ENCODE measurements around the gene CDK12. TPM values are rescaled to one million over a fixed set of nuclear protein-coding genes. Genes with fewer than 3 reads are reported as not detected.

CDK12 gene
- total RNA-seq, 2 experiments from 2014 or later = 61.4 to 61.9 TPM

DNA sequence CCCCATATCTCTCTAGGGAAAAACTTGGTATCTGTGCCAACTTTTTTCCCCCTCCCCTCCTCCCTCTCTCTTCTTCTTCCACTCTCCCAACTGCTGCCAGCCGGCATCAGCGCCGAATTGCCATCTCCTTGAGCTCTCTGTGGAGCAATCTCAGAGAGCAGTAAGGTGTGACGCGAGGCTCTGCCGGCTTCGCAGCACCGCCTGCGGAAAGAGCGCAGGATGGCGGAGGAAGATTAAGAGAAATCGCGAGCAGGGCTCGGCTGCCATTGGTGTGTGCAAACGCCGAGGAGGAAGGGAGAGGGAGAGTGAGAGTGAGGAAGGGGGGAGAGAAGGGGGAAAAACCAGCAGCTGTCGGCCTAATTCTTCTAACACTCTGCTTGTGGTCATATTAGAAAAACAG is 102.2 kb downstream of the CDK12 start:
- ChIA-PET POLR2A (no interaction called here), CTCF (interaction anchor here (2.4 kb wide), 1 partner anchor 16 kb away, joined by 10 read pairs; no protein-coding TSS in a partner anchor)
- H3K4me1 Mint-ChIP-seq (ENCODE audit: low read depth) = no peaks in the 10 kb centered on the region
- H3K36me3 Mint-ChIP-seq (ENCODE audit: low read depth) = peaks cover 22% of the 10 kb centered on the region
- no peak overlapping the region for H3K4me3 Mint-ChIP-seq
- TF ChIP-seq, protein P1, sequence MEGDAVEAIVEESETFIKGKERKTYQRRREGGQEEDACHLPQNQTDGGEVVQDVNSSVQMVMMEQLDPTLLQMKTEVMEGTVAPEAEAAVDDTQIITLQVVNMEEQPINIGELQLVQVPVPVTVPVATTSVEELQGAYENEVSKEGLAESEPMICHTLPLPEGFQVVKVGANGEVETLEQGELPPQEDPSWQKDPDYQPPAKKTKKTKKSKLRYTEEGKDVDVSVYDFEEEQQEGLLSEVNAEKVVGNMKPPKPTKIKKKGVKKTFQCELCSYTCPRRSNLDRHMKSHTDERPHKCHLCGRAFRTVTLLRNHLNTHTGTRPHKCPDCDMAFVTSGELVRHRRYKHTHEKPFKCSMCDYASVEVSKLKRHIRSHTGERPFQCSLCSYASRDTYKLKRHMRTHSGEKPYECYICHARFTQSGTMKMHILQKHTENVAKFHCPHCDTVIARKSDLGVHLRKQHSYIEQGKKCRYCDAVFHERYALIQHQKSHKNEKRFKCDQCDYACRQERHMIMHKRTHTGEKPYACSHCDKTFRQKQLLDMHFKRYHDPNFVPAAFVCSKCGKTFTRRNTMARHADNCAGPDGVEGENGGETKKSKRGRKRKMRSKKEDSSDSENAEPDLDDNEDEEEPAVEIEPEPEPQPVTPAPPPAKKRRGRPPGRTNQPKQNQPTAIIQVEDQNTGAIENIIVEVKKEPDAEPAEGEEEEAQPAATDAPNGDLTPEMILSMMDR (IDR thresholded peaks at IDR 0.05) = no peak
- H3K9me3 Mint-ChIP-seq = no peaks in the 10 kb centered on the region
- no peak for ATAC-seq
- intact Hi-C loops (cut with micrococcal nuclease) = no loop called here
- no peak for DNase-seq
- H3K27ac Mint-ChIP-seq = no peak overlapping the region
- H3K27me3 Mint-ChIP-seq = no peaks in the 10 kb centered on the region

- DNase-seq (no peak), ATAC-seq (no peak)
- no peaks in the 10 kb centered on the region for H3K27me3 Mint-ChIP-seq
- no peak overlapping the region for H3K27ac Mint-ChIP-seq
- H3K9me3 Mint-ChIP-seq = no peaks in the 10 kb centered on the region
- intact Hi-C loops (cut with micrococcal nuclease) = no loop called here
- TF ChIP-seq, protein P1 (IDR thresholded peaks at IDR 0.05) = no peak
- H3K4me3 Mint-ChIP-seq = no peak overlapping the region
- H3K4me1 Mint-ChIP-seq (ENCODE audit: low read depth) = no peaks in the 10 kb centered on the region
- POLR2A ChIA-PET = no interaction called here
- CTCF ChIA-PET = interaction anchor here (1.1 to 2.4 kb wide), 3 partner anchors 12 to 59 kb away, joined by 3 to 10 read pairs (median 3); no protein-coding TSS in a partner anchor
- H3K36me3 Mint-ChIP-seq (ENCODE audit: low read depth) = peaks cover 26% of the 10 kb centered on the region
Observed at GRCh38 chr17:39564211-39564848, 103.0 kb downstream of the CDK12 start.

DNA sequence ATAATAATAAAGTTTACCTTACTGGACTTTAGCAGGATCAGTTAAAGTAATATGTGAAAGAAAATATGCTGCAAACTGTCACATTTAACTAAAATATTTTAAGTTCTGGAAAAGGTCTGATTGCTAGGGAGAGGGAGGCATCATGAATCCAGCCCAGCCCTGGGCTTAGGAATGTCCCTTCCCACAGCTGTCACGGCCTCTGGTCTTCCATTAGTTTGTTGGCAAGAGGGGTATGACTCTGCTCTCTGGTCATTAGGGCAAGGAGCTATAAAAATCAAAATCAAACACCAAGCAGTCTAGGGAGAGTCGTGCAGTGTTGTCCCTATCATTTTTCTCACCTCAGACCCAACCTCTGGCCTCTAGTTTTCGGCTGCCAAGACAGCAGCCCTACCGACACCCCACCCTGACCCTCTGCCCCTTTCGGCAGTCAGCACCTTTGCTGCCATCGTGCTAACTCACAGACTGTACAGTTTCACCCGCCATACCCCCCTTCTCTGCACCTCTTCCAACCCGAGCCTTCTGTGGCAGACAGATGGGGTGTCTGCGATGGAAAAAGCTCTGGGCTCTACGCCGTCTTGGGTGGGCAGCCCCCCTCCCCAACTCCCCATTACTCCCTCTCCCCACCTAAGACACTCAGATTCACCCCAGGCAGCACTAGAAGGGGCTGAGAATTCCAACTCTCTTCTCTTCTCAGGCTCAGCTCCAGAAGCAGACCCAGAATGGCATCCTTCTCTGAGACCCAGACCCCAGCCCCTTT is 105.0 kb downstream of the CDK12 start:
- CTCF ChIA-PET = interaction anchor here (1.4 to 1.5 kb wide), 2 partner anchors 14 to 21 kb away, joined by 3 read pairs; no protein-coding TSS in a partner anchor
- TF ChIP-seq, protein P1 (IDR thresholded peaks at IDR 0.05) = no peak
- ATAC-seq (no peak), DNase-seq (no peak)
- no peaks in the 10 kb centered on the region for H3K4me1 Mint-ChIP-seq (ENCODE audit: low read depth)
- no peaks in the 10 kb centered on the region for H3K27me3 Mint-ChIP-seq
- H3K36me3 Mint-ChIP-seq (ENCODE audit: low read depth) = peaks cover 42% of the 10 kb centered on the region
- intact Hi-C loops (cut with micrococcal nuclease) = no loop called here
- peaks cover 3% of the 10 kb centered on the region for H3K9me3 Mint-ChIP-seq
- H3K27ac Mint-ChIP-seq = no peak overlapping the region
- POLR2A ChIA-PET = no interaction called here
- H3K4me3 Mint-ChIP-seq = no peak overlapping the region

DNA sequence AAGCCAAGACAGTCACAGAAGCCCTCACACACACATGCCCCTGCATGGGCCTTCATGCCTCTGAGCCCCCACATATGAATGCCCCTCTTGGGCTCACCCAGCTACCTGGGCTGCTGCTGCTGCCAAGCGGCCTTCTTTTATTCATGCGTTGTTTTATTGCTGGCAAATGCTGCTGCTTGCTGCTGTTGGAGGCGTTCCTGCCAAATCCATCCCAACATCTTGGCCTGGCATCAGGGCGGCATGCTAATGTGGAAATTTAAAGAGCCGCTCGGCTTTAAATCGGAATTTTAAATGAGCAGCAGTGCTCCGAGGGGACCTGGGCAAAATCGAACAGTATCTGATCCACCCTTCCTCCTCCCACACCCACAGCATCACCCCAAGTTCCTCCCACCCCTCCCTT is 107.4 kb downstream of the CDK12 start:
- H3K4me3 Mint-ChIP-seq = no peak overlapping the region
- no peaks in the 10 kb centered on the region for H3K4me1 Mint-ChIP-seq (ENCODE audit: low read depth)
- intact Hi-C loops (cut with micrococcal nuclease) = no loop called here
- ChIA-PET POLR2A (no interaction called here), CTCF (interaction anchor here (1.2 to 1.4 kb wide), 3 partner anchors 20 to 85 kb away, joined by 3 to 4 read pairs (median 4); no protein-coding TSS in a partner anchor)
- ATAC-seq (no peak), DNase-seq (no peak)
- peaks cover 2% of the 10 kb centered on the region for H3K27me3 Mint-ChIP-seq
- TF ChIP-seq, protein P1 (IDR thresholded peaks at IDR 0.05) = no peak
- no peak overlapping the region for H3K27ac Mint-ChIP-seq
- peaks cover 48% of the 10 kb centered on the region for H3K36me3 Mint-ChIP-seq (ENCODE audit: low read depth)
- H3K9me3 Mint-ChIP-seq = peaks cover 5% of the 10 kb centered on the region

GRCh38 chr17:39569126-39569525 is 107.8 kb downstream of the CDK12 start:
- H3K4me3 Mint-ChIP-seq = no peak overlapping the region
- H3K27ac Mint-ChIP-seq = no peak overlapping the region
- peaks cover 3% of the 10 kb centered on the region for H3K4me1 Mint-ChIP-seq (ENCODE audit: low read depth)
- ChIA-PET CTCF (interaction anchor here (1.2 to 1.4 kb wide), 3 partner anchors 21 to 85 kb away, joined by 3 to 4 read pairs (median 4); no protein-coding TSS in a partner anchor), POLR2A (no interaction called here)
- ATAC-seq (no peak), DNase-seq (no peak)
- TF ChIP-seq, protein P1 (IDR thresholded peaks at IDR 0.05) = no peak
- H3K9me3 Mint-ChIP-seq = peaks cover 5% of the 10 kb centered on the region
- H3K27me3 Mint-ChIP-seq = peaks cover 5% of the 10 kb centered on the region
- intact Hi-C loops (cut with micrococcal nuclease) = no loop called here
- H3K36me3 Mint-ChIP-seq (ENCODE audit: low read depth) = peaks cover 48% of the 10 kb centered on the region
